Mesodermal cell (in vitro differentiated cells): ENCODE data around the gene ARHGAP6.
"Not testable (repeated sequence)": the region's sequence is repeated elsewhere in the genome, so short reads cannot be mapped to it uniquely, and the experiment has no call there.

Experiments used
- H3K27ac ChIP-seq: 2 replicates; pipeline ENCODE4 v1.7.0; 2013; ENCODE audit warnings: mild to moderate bottlenecking, low read depth, low read length, moderate library complexity; ENCODE audit not compliant: severe bottlenecking
- H3K36me3 ChIP-seq: 2 replicates; pipeline ENCODE4 v1.7.1; 2013; ENCODE audit warnings: mild to moderate bottlenecking, low read length, moderate library complexity; ENCODE audit not compliant: control insufficient read depth, insufficient read depth
- H3K4me1 ChIP-seq: one replicate; pipeline ENCODE4 v1.7.1; 2013; ENCODE audit warnings: mild to moderate bottlenecking, low read length; ENCODE audit not compliant: insufficient read depth, control insufficient read depth, poor library complexity, severe bottlenecking
- H3K4me3 ChIP-seq: 2 replicates; pipeline ENCODE4 v1.7.0; 2013; ENCODE audit warnings: low read length, control low read depth, mild to moderate bottlenecking; ENCODE audit not compliant: insufficient read depth, poor library complexity, severe bottlenecking; ENCODE audit errors: extremely low read depth
- H3K9me3 ChIP-seq: 2 replicates; pipeline ENCODE4 v1.7.1; 2013; ENCODE audit warnings: mild to moderate bottlenecking, low read length, moderate library complexity; ENCODE audit not compliant: control insufficient read depth
- WGBS, 2 experiments: methylation state at CpG; one replicate each; pipeline ENCODE4 v1.1.5; 2013; ENCODE audit warnings: missing lambda C conversion rate in 2 of 2; ENCODE audit not compliant: insufficient coverage in 2 of 2; 5-methylcytosine and 5-hydroxymethylcytosine counted together

The ARHGAP6 gene

DNA sequence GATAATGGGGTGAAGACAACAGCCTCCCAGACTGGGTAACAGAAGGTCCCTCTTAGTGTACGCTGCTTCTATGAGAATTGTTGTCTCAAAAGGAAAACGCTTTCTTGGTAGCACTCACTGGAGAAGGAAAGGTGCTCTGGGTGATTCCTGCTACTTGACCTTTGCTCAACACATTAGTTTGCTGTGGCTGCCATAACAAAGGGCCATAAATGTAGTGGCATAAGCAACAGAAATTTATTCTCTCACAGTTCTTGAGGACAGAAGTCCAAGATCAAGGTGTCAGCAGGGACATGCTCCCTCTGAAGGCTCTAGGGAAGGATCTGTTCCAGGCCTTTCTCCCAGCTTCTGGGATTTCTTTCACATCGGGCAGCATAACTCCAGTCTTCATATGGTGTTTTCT, 535.6 kb downstream of the ARHGAP6 start:
- Histone ChIP-seq H3K9me3 (no peaks in the 10 kb centered on the region), H3K27ac (no peak overlapping the region), H3K36me3 (no peaks in the 10 kb centered on the region), H3K4me1 (no peaks in the 10 kb centered on the region), H3K4me3 (no peak overlapping the region)
- no CpG with 5 or more reads among the region's 3 CpGs for WGBS, 2 experiments

DNA sequence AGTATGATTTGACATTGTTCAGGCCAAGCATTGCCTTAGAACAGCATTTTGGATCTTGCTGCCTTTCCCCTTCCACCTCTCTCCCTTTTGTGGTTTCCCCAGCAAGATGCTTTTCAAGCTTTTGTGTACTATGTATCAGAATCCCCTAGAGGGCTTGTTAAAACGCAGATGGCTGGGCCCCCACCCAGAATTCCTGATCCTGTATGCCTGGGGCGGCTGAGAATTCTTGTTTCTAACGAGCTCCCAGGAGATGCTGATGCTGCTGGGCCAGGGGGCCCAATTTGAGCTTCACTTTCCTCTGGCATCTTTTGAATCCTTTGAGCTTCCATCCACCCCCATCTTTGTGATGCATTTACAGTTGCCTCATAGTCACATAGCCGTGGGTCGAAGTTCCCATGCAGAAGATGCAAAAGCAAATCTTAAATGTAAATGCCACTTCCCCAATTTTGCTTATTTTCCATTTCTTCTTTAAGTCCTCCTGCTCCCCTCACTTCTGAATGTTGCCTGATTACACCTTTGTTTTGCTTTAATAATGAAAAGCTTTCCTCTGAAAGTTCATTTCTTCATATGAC, 536.1 kb downstream of the ARHGAP6 start:
- Histone ChIP-seq H3K36me3 (no peaks in the 10 kb centered on the region), H3K9me3 (no peaks in the 10 kb centered on the region), H3K4me3 (no peak overlapping the region), H3K27ac (no peak overlapping the region), H3K4me1 (no peaks in the 10 kb centered on the region)
- WGBS, 2 experiments, result 53 to 56% methylated on average over 2 to 4 of the region's 5 CpGs

DNA sequence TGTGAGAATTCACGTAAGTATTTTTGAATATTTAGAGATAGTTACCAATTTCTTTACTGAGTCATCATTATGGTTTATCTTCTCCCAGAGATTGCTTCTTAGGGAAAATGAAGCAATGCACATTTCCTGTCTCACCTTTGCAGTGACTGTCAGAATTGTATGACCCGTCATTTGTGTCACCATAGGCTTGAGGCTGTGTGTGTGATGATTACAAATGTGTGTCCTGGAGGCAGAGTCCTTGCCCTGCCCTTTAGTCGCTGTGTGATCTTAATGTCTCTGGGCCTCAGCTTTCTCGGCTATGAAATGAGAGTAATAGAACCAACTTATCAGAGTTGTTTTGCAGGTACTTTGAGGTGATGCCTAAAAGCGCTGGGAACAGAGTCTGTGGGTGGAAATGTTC, 540.7 kb downstream of the ARHGAP6 start:
- no peaks in the 10 kb centered on the region for H3K4me1 ChIP-seq
- H3K4me3 ChIP-seq, result no peak overlapping the region
- H3K9me3 ChIP-seq, result no peaks in the 10 kb centered on the region
- 100% methylated on average over 1 of the region's 5 CpGs; no CpG with 5 or more reads in 1 of the 2 experiments for WGBS, 2 experiments
- H3K27ac ChIP-seq, result no peak overlapping the region
- H3K36me3 ChIP-seq, result peaks cover 25% of the 10 kb centered on the region

DNA sequence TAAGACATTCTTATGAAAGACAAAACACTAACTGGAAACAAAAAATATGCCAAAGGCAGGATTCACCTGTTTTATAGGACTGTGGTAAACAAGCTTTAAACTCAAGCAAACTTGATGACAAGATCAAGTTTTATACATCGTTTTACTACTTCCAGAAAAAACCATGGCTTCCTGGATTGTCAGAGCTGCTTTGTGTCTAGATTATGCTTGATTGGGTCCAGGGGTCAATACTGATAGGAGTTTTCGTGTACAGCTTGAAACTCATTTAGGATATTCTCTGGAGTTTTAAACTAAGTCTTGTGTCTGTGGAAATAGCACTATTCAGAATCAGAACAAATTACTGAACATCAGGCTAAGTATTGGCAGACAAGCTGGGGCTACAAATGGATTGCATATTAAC, 541.6 kb downstream of the ARHGAP6 start:
- H3K9me3 ChIP-seq, result no peaks in the 10 kb centered on the region
- H3K4me1 ChIP-seq, result no peaks in the 10 kb centered on the region
- no peak overlapping the region for H3K27ac ChIP-seq
- peaks cover 35% of the 10 kb centered on the region for H3K36me3 ChIP-seq
- WGBS, 2 experiments, result 100% methylated on average over 1 of the region's 2 CpGs; no CpG with 5 or more reads in 1 of the 2 experiments
- H3K4me3 ChIP-seq, result no peak overlapping the region

DNA sequence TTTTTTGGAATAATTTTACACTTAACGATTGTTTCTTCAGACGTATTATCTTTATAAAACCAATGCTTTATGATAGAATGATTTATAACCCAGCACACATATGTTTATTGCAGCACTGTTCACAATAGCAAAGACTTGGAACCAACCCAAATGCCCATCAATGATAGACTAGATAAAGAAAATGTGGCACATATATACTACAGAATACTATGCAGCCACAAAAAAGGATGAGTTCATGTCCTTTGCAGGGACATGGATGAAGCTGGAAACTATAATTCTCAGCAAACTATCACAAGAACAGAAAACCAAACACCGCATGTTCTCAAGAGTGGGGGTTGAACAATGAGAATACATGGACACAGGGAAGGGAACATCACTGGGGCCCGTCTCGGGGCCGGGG, 542.6 kb downstream of the ARHGAP6 start:
- not testable (repeated sequence) for H3K4me1 ChIP-seq, H3K27ac ChIP-seq, H3K4me3 ChIP-seq, H3K9me3 ChIP-seq
- H3K36me3 ChIP-seq, result peaks cover 44% of the 10 kb centered on the region
- WGBS, 2 experiments, result no CpG with 5 or more reads among the region's 6 CpGs

DNA sequence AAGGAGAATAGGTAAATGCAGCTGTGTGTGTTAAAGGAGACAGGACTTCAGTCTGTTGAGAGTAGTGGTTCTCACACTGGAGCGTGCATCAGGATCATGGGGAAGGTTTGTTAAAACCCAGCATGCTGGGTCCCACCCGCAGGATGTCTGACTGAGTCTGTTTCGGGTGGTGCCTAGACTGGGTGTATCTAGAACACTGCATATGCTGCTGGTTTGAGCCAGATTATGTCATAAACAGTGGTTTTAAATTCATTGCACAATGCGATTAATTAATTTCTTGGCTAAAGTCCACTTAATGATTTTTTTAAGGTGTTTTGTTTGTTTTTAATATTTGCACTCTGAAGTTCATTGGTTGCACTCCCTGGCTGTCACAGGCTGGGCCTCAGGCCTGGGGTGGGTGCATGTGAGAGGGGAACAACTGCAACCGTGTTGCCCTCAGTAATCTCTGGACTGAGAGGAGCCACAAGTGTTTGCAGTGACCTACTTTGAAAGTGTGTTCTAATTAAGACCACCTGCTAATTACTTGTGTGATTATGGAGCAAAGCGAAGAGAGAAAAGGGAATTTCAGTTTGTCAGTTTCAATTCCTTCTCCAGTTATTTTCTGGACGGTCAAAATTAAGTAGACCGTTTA, 546.3 kb downstream of the ARHGAP6 start:
- Histone ChIP-seq H3K36me3 (peaks cover 76% of the 10 kb centered on the region), H3K27ac (no peak overlapping the region), H3K4me3 (no peak overlapping the region), H3K9me3 (no peaks in the 10 kb centered on the region), H3K4me1 (no peaks in the 10 kb centered on the region)
- 83 to 100% methylated on average over 1 to 2 of the region's 8 CpGs for WGBS, 2 experiments

DNA sequence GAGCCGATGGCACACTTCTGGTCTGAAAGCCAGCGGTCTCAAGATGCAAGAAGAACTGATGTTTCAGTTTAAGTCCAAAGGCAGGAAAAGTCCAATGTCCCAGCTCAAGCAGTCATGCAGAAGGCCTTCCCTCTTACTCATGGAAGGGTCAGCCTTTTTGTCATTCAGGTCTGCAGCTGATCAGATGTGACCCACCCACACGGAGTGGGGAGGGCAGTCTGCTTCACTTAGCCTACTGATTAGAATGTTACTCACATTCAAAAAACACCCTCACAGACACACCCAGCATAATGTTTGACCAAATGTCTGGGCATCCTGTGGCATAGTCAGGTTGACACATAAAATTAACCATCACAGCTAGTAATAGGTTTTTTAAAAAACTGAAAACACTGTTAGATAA, 548.0 kb downstream of the ARHGAP6 start:
- no peaks in the 10 kb centered on the region for H3K9me3 ChIP-seq
- H3K27ac ChIP-seq, result no peak overlapping the region
- peaks cover 82% of the 10 kb centered on the region for H3K36me3 ChIP-seq
- 67 to 100% methylated on average over 1 of the region's 3 CpGs for WGBS, 2 experiments
- H3K4me3 ChIP-seq, result no peak overlapping the region
- no peaks in the 10 kb centered on the region for H3K4me1 ChIP-seq

DNA sequence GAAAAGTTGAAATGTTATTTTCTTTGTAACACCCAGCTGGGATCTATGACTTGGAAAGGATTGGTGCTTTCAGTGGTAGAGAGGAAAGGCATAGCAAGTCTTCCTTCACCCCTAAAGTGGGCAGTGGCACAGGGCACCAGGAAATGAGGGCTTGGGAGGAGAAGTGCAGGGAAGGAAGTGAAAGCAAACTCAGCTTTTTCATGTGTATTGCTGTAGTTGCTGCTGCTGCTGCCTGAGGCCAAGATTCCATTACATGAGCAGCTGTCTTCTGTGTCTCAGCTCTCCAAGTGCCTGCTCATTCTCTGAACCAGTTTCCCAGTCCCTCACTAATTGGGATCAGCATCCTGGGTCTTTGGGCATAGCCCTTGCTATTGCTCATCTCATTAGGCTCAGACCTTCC, 552.0 kb downstream of the ARHGAP6 start:
- Histone ChIP-seq H3K4me3 (no peak overlapping the region), H3K4me1 (no peaks in the 10 kb centered on the region), H3K9me3 (no peaks in the 10 kb centered on the region), H3K36me3 (peaks cover 49% of the 10 kb centered on the region), H3K27ac (no peak overlapping the region)

DNA sequence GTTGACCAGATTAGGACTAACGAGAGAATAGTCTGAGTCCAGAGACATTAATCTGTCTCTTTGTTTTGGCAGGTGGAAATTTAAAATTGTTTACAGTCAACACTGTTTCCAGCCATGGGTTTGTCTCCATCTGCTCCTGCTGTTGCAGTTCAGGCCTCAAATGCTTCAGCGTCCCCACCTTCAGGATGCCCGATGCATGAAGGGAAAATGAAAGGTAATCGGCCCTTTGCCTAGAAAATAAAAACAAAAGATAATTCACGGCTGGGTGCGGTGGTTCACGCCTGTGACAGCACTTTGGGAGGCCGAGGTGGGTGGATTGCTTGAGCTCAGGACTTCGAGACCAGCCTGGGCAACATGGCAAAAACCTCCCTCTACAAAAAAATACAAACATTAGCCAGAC, 553.8 kb downstream of the ARHGAP6 start:
- WGBS, 2 experiments, result no CpG with 5 or more reads among the region's 9 CpGs
- Histone ChIP-seq H3K4me3 (peak overlapping the region; percentile 57), H3K4me1 (no peaks in the 10 kb centered on the region), H3K27ac (peak overlapping the region; percentile 92), H3K9me3 (no peaks in the 10 kb centered on the region), H3K36me3 (peaks cover 34% of the 10 kb centered on the region)

DNA sequence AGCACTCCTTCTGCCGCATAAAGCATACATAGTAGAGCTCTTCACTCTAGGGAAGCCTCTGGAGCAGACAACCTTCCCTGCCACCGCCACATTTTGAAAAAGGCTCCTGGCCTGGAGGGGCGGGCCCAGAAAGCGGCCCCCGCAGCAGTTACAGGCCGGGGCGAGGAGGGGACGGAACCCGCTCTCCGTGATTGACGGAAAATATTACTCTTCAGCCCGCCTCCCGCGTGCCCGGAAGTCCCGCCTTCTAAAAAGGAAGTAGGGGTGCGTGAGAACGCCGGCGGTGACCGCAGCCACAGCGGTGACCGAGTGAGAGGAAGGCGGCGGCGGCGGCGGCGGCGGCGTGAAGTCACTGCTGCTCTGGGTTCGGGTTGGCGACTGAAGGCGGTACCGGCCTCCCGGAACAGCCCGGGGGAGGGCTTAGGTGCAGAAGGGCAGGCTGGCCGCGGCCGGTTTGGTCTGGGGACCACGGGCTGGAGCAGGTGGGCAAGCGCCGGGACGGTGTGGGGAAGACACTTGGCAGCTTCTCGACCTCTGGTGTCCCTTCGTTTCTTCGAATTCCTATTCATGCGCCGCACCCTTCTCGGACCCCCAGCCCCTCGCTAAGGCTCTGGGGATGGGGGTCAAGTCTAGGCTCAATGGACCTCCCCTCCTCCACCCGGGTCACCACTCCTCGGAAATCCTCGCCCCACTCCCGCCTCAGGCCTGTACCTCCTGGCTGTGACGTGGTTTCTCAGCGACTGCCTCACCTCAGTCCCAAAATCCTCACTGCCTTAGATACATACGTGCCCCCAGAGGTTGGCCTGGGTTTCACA, 554.5 kb downstream of the ARHGAP6 start, which contains the start of gene HCCS:
HCCS (plus strand) TSS at position 296 of the 815 bp plus-strand sequence. CDS start 729 bp downstream, outside the sequence.
- Histone ChIP-seq H3K27ac (peak within 1 kb of the TSS; percentile 92), H3K36me3 (peaks cover 30% of the 10 kb centered on the region), H3K9me3 (no peaks in the 10 kb centered on the region), H3K4me3 (peak within 1 kb of the TSS; percentile 57), H3K4me1 (no peaks in the 10 kb centered on the region)
- WGBS, 2 experiments, result 0 to 1% methylated on average over 6 to 10 of the region's 58 CpGs

DNA sequence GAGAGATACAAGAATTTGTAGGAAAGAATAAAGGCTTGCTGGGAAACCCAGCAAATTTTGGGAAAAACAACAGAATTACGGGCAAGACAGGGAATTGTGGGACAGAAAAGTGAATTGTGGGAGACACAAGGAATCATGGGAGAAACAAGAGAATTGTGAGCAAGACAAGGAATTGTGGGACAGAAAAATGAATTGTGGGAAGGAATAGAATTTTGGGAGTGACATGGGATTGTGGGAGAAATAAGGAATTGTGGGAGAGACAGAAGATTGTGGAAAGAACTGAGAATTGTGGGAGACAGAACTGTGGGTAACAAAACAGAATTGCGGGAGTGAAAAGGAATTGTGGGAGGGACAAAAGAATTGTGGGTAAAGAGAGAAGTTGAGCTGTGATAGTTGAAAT, 555.8 kb downstream of the ARHGAP6 start:
- Histone ChIP-seq H3K27ac (no peak overlapping the region), H3K9me3 (no peaks in the 10 kb centered on the region), H3K4me1 (no peaks in the 10 kb centered on the region), H3K36me3 (peaks cover 19% of the 10 kb centered on the region), H3K4me3 (no peak overlapping the region)
- 93 to 97% methylated on average over 2 of the region's 2 CpGs for WGBS, 2 experiments
